Stimulated activated CD4-positive, alpha-beta T cell treated with anti-CD3 and anti-CD28 coated beads, Interleukin-15, amount 100 ng/mL, for 48 hours (primary cell): ENCODE results near the gene CTH.
"Not testable (repeated sequence)": the region's sequence is repeated elsewhere in the genome, so short reads cannot be mapped to it uniquely, and the experiment has no call there.

Experiments used
- DNase-seq, 2 donors: peaks; one replicate each; pipeline ENCODE4 v3.0.0-alpha.2; 2020; ENCODE audit warnings: low read depth in 2 of 2

CTH gene

DNA sequence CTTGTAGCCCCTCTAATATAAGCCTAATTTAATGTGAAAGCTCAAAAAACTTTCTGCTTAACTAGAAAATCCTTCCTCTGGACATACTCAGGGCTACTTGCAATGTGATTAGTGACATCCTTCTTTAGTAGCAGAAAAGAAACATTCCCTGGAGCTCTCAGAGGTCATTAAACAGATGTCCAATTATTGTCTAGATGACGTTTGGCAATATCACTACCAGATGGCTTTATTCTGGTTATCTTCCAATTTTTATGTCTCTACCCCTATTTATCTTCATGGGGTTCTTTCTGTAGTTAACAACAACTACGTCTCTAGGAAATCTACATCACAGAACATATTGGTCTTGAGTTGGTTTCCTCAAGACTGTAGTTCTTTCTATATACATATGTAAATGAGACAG, 44.2 kb downstream of the CTH start:
- DNase-seq, result no peak

DNA sequence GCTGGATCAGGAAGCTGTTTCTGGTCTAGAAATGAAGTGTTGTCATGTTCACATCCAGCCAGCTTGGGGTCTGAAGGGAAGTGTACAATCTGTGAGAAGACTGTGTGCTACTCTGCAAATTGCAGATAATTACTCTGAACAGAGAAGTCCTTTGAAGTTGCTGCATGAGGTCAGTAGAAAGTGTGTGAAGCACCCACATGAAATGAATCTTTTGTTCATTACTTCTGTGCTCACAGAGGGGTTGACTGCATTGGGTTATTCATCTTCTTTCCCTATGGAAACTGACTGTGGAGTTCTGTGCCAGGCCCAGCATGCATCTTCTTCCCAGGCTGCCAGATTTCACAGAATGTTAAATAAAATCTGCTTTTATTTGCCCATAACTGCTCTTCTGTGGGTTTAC, 47.1 kb downstream of the CTH start:
- DNase-seq, result no peak

DNA sequence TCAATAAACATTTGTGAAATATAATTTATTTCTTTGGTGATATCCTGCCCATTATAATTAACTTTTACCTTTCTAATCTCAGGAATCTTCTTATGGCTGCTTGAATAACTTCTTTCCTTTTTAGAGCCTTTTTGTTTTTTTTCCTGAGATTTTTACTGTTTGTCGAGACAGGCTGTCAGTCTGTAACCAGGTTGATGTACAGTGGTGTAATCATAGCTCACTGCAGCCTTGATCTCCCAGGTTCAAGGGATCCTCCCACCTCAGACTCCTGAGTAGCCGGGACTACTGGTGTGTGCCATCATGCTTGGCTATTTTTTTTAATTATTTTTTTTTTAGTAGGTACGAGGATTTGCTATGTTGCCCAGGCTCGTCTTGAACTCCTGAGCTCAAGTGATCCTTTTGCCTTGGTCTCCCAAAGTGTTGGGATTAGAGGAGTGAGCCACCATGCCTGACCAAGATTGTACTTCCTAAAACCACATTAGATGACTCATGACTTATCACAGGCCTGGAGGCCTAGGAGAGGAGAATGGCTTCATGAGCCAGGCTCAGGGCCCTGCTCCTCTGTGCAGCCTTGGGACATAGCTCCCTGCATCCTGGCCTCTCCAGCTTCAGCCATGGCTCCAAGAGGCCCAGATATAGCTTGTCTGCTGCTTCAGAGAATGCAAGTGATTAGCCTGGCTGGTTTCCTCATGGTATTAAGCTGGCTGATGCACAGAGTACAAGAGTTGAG, 48.6 kb downstream of the CTH start:
- no peak for DNase-seq

DNA sequence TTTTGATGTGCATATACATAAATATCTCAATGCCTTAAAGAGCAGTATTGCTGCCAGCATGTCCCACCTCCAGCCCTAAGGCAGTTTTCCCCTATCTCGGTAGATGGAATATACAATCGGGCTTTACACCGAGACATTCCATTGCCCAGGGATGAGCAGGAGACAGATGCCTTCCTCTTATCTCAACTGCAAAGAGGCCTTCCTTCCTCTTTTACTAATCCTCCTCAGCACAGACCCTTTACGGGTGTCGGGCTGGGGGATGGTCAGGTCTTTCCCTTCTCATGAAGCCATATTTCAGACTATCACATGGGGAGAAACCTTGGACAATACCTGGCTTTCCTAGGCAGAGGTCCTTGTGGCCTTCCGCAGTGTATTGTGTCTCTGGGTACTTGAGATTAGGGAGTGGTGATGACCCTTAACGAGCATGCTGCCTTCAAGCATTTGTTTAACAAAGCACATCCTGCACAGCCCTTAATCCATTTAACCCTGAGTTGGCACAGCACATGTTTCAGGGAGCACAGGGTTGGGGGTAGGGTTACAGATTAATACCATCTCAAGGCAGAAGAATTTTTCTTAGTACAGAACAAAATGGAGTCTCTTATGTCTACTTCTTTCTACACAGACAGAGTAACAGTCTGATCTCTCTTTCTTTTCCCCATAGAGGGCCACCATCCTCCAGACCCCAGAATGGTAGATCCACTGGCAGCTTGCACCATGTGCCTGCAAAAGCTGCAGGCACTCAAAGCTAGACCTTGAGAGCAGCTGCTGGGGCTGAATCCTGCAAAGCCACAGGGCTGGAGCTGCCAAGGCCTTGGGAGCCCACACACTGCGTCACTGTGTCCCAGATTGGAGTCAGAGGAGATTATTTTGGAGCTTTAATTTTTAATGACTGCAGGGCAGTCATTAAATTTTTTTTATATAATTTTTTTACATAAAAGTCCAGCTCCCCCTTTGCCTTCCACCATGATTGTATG, 50.0 kb downstream of the CTH start:
- DNase-seq, result not testable (repeated sequence)

DNA sequence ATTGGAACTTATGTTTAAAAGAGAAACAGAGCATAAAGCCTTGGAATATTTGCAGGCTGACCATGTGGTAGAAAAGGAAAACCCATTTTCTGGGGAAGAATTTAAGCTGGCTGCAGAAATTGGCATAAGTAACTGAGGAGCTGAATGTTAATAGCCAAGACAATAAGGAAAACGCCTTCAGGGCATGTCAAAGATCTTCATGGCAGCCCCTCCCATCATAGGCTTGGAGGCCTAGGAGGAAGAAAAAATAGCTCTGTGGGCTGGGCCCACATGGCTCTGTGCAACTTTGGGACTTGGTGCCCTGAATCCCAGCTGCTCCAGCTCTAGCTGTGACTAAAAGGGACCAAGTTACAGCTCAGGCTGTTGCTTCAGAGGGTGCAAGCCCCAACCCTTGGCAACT, 51.5 kb downstream of the CTH start:
- DNase-seq, result no peak

DNA sequence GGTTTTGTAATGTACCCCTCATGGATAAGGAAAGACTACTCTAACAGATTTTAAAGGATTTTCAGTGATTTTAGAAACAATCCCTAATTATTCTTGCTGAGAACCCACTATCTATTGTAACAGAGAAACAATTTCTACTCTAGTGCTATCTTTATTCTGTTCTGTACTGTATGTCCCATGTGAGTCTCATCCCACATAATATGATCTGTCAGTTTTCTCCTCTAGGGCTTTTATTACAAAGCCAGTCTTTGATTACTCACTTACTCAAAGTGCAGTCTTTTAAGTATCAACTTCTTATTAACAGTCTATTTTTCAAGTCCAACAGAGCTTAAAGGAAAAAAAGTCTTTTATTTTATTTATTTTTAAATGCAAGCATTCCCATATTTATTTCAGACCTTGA, 54.8 kb downstream of the CTH start:
- no peak for DNase-seq

DNA sequence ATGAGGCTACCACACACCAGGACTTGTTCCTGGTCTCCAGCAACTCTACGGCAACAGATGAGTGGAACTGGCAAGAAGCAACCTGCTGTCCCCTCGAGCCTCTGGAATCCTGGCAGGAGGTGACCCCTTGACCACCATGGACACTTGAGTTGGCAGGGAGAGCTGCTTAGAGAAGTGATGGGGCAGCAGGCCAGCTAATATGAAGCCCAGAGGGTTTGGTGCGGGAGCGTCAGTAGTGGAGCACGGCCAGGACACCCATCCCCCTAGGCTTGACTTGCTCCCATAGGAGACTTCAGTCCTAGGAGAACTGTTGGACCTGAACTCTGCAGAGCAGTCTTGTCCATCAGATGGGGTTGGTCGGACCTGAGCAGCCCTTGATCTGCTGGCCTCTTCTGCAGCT, 56.5 kb downstream of the CTH start:
- DNase-seq, result no peak

DNA sequence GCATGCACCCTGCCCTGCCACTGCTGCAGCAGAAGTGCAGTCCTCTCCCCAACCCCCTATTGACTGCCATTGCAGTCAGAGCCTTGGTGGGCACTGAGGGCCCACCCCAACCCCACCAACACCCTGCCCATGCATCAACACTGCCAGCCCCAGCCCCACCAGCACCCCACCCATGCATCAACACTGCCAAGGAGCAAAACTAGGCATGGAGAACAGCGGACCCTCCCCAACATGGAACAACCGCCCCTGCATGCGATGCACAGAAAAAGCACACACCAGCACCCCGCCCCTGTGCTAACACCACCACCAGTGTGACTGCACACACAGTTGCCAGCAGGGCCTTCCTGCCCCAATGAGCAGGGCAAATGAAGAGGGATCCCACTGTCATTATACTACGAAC, 57.1 kb downstream of the CTH start:
- no peak for DNase-seq

DNA sequence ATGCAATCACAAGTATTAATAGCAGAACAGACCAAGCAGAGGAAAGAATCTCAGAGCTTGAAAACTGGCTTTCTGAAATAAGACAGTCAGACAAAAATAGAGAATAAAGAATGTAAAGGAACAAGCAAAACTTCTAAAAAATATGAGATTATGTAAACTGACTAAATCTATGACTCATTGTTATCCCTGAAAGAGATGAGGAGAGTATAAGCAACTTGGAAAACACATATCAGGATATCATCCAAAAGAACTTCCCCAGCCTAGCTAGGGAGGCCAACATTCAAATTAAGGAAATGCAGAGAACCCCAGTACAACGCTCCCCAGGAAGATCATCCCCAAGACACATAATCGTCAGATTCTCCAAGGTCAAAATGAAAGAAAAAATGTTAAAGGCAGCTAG, 58.1 kb downstream of the CTH start:
- DNase-seq, result not testable (repeated sequence)

DNA sequence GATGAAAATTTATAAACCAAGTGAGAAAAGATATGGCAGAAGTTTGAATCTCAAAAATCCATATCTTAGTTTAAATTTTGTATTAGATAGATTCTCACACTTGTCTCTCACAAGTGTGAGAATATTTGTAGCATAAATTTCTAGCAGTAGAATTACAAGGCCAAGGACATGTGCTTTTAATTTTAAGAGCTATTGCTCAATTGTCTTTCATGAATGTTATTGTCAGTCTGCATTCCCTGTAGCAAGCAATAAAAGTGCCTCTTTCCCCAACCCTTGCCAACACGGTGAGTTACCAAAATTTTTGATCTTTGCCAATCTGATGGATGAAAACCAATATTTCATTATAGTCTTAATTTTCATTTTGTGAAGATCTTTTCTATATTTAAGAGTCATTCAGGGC, 64.0 kb downstream of the CTH start:
- DNase-seq, result no peak

DNA sequence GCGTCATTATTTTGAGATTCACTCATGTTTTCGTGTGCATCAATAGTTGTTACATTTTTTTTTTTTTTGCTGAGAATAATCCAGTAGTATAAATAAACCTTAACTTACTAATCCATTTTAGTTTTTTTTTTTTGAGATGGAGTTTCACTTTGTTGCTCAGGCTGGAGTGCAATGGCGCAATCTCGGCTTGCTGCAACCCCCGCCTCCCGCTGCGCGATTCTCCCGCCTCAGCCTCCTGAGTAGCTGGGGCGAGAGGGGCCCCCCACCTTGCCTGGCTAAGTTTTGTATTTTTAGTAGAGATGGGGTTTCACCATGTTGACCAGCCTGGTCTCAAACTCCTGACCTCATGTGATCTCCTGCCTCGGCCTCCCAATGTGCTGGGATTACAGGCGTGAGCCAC, 66.0 kb downstream of the CTH start:
- DNase-seq, result no peak

DNA sequence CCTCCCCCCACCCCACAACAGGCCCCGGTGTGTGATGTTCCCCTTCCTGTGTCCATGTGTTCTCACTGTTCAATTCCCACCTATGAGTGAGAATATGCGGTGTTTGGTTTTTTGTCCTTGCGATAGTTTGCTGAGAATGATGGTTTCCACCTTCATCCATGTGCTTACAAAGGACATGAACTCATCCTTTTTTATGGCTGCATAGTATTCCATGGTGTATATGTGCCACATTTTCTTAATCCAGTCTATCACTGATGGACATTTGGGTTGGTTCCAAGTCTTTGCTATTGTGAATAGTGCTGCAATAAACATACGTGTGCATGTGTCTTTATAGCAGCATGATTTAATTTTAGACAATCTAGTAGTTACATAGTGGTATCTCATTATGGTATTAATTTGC, 66.8 kb downstream of the CTH start:
- DNase-seq, result not testable (repeated sequence)

DNA sequence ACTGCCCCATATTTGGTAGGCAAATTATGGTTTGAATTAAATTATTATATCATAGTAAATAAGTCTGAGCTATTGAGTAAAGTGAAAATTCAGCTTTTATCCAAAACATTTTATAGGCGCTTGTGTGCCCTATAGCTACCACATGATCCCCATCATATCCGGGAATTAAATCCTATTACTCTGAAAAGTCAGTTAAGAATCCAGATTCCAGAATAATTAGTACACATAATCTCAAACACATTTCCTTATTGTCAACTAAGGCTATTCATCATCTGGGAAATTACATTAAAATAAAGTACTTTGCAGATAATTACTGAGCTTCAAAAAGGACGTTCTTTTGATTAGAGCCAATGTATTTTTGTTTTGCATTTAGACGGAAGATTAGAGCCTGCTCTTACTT, 72.3 kb downstream of the CTH start:
- no peak for DNase-seq

DNA sequence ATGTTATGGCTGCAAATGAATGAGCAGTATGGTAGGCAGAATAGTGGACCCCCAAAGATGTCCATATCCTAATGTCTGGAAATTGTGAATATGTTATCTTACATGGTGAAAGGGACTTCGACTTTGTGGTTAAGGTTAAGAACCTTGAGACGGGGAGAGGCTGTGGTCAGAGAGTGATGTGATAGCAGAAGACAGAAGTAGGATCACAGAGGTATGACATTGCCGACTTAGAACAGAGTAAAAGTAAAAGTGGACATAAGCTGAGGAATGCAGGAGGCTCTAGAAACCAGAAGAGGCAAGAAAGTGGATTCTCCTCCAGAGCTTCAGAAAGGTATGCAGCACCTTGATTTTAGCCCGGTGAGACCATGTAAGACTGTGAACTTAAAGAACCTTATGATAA, 74.6 kb downstream of the CTH start:
- no peak for DNase-seq

DNA sequence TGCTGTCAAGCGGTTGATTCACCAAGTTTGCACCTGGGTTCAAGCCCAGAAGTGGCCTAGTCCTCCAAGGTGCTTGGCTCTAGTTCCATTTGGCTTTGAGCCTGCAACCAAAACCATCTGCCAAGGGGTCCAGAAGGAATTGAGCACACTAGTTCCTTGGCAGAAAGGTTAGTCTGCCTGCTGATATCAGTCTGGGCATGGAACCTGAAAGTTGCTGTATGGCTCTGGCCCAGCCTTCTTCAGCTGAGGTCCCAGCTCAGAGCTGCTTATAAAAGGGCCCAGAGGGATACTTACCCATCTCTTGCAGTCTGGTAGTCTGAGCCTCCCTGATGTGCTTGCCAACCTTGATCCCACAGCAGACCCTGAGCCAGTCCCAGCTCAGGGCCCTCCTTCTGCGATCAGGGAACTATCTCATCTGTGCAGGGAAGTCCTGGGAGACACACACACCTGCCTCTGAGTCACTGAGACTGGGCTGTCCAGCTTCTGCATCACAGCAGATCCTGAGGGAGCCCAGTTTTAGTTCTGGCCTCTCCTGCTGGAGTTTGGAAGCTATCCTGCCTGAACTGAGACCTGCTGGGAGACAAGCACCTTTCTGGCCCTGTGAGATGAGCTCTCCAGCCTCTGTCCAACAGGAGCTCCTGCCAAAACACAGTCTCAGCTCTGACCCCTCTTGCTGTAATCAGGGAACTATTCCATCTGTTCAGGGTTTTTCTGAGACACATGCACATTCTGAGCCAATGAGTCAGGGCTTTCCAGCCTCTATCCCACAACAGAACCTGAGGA, 75.8 kb downstream of the CTH start:
- DNase-seq, result no peak

DNA sequence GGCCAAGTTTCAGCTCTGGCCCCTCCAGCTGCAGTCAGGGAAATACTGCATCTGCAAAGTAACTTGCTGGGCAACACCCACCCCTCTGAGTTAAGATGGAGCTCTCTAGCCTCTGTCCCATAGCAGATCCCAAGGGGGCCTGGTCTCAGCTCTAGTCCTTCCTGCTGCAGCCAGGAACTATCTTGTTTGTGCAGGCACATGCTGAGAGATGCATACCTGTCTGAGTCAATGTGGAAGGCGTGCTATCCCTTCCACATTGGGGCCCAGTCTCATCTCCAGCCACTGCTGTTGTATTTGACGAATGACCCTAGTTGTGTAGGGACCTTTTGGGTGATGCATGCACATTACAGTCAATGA, 76.4 kb downstream of the CTH start:
- no peak for DNase-seq

DNA sequence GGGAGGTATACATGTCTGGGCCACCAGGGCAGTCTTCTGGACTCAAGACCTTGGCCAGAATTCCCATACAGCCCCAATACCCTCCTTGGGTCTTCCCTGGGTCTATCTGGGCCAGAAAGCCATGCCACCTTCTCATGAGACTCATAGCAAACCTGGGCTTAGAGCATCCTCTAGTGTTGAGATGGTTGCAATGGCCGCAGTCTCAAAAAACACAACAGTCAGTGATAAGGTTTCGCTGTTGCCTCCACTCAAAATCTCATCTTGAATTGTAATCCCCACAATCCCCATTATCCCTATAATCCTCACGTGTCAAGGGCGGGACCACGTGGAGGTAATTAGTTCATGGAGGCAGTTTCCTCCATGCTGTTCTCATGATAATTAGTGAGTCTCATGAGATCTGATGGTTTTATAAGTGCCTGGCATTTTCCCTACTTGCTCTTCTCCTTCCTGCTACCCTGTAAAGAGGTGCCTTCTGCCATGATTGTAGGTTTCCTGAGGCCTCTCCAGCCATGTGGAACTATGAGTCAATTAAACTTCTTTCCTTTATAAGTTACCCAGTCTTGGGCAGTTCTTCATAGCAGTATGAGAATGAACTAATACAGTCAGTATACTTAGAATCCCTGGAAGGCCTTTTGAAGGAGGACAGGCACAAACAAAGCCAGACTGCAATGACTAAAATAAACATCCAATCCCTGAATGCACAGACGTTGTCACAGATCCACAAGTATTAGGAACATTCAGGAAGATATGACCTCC, 77.0 kb downstream of the CTH start:
- DNase-seq, result no peak
